KMS-11 (cell line): ENCODE results near the gene MTMR2.

Source experiments
- H2AFZ ChIP-seq: fragments of 200-600 bp; sonication (generic); 2 replicates; pipeline ENCODE4 v1.6.1; 2016; ENCODE audit warnings: antibody characterized with exemption, mixed run types, low read depth
- H3K27ac ChIP-seq: fragments of 200-600 bp; sonication (generic); 2 replicates; pipeline ENCODE4 v1.6.1; 2016; ENCODE audit warnings: mild to moderate bottlenecking, mixed run types
- H3K27me3 ChIP-seq: fragments of 200-600 bp; sonication (generic); 2 replicates; pipeline ENCODE4 v1.6.1; 2017; ENCODE audit warnings: mild to moderate bottlenecking, low read depth, mixed run types, moderate library complexity; ENCODE audit not compliant: insufficient read depth
- H3K36me3 ChIP-seq: fragments of 200-600 bp; sonication (generic); 2 replicates; pipeline ENCODE4 v1.6.1; 2017; ENCODE audit warnings: mild to moderate bottlenecking, mixed run types; ENCODE audit not compliant: insufficient read depth
- H3K4me1 ChIP-seq: fragments of 200-600 bp; sonication (generic); 2 replicates; pipeline ENCODE4 v1.6.1; 2016; ENCODE audit warnings: mild to moderate bottlenecking, low read depth, mixed run types; ENCODE audit not compliant: poor library complexity, severe bottlenecking
- H3K4me2 ChIP-seq: fragments of 200-600 bp; sonication (generic); 2 replicates; pipeline ENCODE4 v1.7.0; 2016; ENCODE audit warnings: mild to moderate bottlenecking, mixed run types
- H3K4me3 ChIP-seq: fragments of 200-600 bp; sonication (generic); IDR thresholded peaks from 2 replicates; pipeline ENCODE4 v1.6.1; 2017; ENCODE audit warnings: low read depth, low read length, mixed read lengths; ENCODE audit not compliant: insufficient read depth
- H3K79me2 ChIP-seq: fragments of 200-600 bp; sonication (generic); 2 replicates; pipeline ENCODE4 v1.6.1; 2016; ENCODE audit warnings: low read depth, mixed run types; ENCODE audit not compliant: insufficient read depth
- H3K9ac ChIP-seq: fragments of 200-600 bp; sonication (generic); 2 replicates; pipeline ENCODE4 v1.6.1; 2016; ENCODE audit warnings: mild to moderate bottlenecking, mixed run types
- H4K20me1 ChIP-seq: fragments of 200-600 bp; sonication (generic); 2 replicates; pipeline ENCODE4 v1.6.1; 2016; ENCODE audit warnings: mild to moderate bottlenecking, mixed run types; ENCODE audit not compliant: insufficient read depth
- TF ChIP-seq, protein P1 (sequence below): fragments of 200-600 bp; sonication (generic); conservative IDR thresholded peaks from 2 replicates; pipeline ENCODE4 v1.6.1; 2017; ENCODE audit warnings: low read depth, mild to moderate bottlenecking, antibody characterized with exemption, low read length, moderate library complexity, mixed read lengths

The MTMR2 gene

GRCh38 chr11:95892492-95892891, 31.4 kb downstream of the MTMR2 start:
- no peak overlapping the region for H2AFZ ChIP-seq
- no peaks in the 10 kb centered on the region for H3K4me1 ChIP-seq
- no peak overlapping the region for H3K27ac ChIP-seq
- H3K27me3 ChIP-seq: no peaks in the 10 kb centered on the region
- H3K4me3 ChIP-seq: no peak overlapping the region
- TF ChIP-seq, protein P1, sequence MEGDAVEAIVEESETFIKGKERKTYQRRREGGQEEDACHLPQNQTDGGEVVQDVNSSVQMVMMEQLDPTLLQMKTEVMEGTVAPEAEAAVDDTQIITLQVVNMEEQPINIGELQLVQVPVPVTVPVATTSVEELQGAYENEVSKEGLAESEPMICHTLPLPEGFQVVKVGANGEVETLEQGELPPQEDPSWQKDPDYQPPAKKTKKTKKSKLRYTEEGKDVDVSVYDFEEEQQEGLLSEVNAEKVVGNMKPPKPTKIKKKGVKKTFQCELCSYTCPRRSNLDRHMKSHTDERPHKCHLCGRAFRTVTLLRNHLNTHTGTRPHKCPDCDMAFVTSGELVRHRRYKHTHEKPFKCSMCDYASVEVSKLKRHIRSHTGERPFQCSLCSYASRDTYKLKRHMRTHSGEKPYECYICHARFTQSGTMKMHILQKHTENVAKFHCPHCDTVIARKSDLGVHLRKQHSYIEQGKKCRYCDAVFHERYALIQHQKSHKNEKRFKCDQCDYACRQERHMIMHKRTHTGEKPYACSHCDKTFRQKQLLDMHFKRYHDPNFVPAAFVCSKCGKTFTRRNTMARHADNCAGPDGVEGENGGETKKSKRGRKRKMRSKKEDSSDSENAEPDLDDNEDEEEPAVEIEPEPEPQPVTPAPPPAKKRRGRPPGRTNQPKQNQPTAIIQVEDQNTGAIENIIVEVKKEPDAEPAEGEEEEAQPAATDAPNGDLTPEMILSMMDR: no peak
- no peaks in the 10 kb centered on the region for H3K79me2 ChIP-seq
- H3K36me3 ChIP-seq: no peaks in the 10 kb centered on the region
- H3K4me2 ChIP-seq: no peak overlapping the region
- H3K9ac ChIP-seq: no peak overlapping the region
- no peaks in the 10 kb centered on the region for H4K20me1 ChIP-seq

- Histone ChIP-seq H3K79me2 (no peaks in the 10 kb centered on the region), H4K20me1 (no peaks in the 10 kb centered on the region), H3K4me3 (no peak overlapping the region), H3K27me3 (no peaks in the 10 kb centered on the region), H2AFZ (no peak overlapping the region), H3K4me1 (no peaks in the 10 kb centered on the region), H3K4me2 (no peak overlapping the region), H3K27ac (no peak overlapping the region), H3K36me3 (no peaks in the 10 kb centered on the region), H3K9ac (no peak overlapping the region)
- TF ChIP-seq, protein P1: no peak
Observed at GRCh38 chr11:95891423-95892170, 32.3 kb downstream of the MTMR2 start.

DNA sequence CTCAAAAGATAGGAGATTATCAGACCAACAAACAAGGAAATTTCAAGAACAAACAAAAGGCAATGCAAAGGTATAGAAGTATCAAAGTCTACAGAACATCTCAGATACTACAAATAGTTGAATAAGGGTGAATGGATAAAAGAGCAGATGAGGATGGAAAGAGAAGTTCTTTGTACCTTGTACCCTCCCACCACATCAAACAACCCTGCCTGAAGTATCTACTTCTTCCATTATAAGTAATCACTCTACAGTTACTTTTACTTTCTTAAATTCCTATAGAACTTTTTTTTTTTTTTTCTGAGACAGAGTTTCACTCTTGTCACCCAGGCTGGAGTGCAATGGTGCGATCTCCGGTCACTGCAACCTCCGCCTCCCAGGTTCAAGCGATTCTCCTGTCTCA, 35.1 kb downstream of the MTMR2 start:
- Histone ChIP-seq H4K20me1 (no peaks in the 10 kb centered on the region), H3K9ac (no peak overlapping the region), H3K79me2 (no peaks in the 10 kb centered on the region), H3K27me3 (no peaks in the 10 kb centered on the region), H3K4me3 (no peak overlapping the region), H3K4me2 (no peak overlapping the region), H2AFZ (no peak overlapping the region), H3K4me1 (no peaks in the 10 kb centered on the region), H3K36me3 (no peaks in the 10 kb centered on the region), H3K27ac (no peak overlapping the region)
- TF ChIP-seq, protein P1: no peak

DNA sequence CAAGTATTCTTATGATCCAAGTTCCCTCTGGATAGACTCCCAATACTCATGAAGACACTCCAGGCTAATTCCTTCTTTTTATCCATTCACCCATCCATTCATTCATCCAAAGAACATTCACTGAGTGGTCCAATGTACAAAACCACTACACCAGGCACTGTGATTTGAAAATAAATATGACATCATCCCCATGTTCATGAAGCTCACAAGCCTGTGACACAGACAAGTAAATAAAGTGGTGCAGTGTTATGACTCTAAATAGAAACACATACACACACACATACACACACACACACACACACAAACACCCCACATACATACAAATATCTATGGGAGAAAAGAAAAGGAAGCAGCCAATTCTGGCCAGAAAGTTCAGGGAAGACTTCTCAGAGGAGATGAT, 35.5 kb downstream of the MTMR2 start:
- Histone ChIP-seq H3K9ac (no peak overlapping the region), H3K36me3 (no peaks in the 10 kb centered on the region), H3K79me2 (no peaks in the 10 kb centered on the region), H3K4me3 (no peak overlapping the region), H4K20me1 (no peaks in the 10 kb centered on the region), H3K4me1 (no peaks in the 10 kb centered on the region), H3K27ac (no peak overlapping the region), H3K27me3 (no peaks in the 10 kb centered on the region), H3K4me2 (no peak overlapping the region), H2AFZ (no peak overlapping the region)
- TF ChIP-seq, protein P1: no peak
